ENCODE results near the gene XRCC1.
"Not testable (repeated sequence)": the region's sequence is repeated elsewhere in the genome, so short reads cannot be mapped to it uniquely, and the experiment has no call there.

The XRCC1 gene

DNA sequence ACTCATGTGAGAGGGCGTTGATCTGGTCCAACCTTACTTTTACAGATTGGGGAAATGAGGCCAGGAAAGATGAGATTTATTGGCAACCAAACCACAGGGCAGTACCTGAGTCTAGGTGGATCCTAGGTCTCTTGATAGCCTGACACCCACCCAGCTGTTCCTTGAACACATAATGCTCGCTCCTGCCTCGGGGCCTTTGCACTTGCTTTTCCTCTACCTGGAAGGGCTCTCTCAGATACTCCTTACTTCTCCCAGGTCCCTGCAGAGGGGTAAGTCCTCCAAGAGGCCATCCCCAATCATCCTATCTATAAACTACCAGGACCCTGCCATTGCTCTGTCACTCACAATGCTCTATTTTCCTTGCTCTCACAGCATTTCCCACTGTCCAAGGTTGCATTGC lies 34.9 kb downstream of the XRCC1 start:
- no peak for DNase-seq

- DNase-seq = no peak
These were observed 36.4 kb downstream of the XRCC1 start for GRCh38 chr19:43538922-43539321.

DNA sequence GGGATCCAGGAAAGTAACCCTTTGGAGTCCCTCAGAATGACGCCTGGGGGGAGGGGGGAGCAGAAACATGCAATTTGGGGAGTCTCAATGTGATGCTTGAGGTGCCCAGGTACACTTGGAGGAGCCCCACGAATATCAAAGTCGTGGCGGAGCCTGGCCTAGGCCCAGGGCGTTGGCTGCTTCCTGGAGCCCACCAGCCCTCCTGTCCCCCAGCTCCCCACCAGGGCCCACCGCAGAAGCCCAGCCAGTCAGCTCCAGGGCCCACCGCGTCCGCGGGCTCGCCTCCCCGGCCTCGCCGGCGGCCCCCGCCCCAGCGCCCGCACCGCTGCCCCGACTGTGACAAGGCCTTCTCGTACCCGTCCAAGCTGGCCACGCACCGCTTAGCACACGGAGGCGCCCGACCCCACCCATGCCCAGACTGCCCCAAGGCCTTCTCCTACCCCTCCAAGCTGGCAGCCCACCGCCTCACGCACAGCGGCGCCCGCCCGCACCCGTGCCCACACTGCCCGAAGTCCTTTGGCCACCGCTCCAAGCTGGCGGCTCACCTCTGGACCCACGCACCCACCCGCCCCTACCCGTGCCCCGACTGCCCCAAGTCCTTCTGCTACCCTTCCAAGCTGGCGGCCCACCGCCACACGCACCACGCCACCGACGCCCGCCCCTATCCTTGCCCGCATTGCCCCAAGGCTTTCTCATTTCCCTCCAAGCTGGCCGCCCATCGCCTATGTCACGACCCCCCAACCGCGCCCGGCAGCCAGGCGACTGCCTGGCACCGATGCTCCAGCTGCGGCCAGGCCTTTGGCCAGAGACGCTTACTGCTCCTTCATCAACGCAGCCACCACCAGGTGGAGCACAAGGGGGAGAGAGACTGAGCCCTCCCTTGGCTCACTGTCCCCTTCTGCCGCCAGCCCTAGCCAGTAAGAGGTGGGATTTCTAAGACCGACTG lies 40.2 kb downstream of the XRCC1 start:
- peak; percentile 53 for DNase-seq

GRCh38 chr19:43534305-43534815 lies 41.0 kb downstream of the XRCC1 start:
- no peak for DNase-seq

- peak; percentile 100 for DNase-seq
These were observed 41.6 kb downstream of the XRCC1 start for GRCh38 chr19:43533546-43534304.

GRCh38 chr19:43532962-43533545 lies 42.3 kb downstream of the XRCC1 start, which contains the start of gene ZNF575:
TSS of gene ZNF575 (plus strand) at chr19:43533188. CDS start at chr19:43534423, 1,235 bp downstream.
- DNase-seq = peak; percentile 97

DNA sequence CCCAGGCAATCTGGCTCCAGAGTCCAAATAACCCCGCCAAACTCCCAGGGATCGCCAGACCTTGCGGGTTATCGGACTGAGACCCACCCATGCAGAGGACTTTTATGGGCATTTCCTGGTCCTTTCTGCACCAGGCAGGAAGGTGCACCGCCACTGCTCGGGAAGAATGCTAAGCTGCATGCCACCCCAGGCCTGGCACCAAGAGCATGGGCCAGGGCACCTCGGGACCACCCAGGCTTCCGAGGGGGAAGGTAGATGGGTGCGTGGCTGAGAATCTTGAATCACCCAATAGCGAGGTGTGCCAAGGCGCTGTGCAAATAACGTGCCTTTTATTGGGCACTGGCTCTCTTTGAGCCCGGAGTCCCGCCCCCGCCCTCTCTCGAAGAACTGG lies 42.8 kb downstream of the XRCC1 start:
- no peak for DNase-seq

- peak; percentile 15 for DNase-seq
These were observed 47.3 kb downstream of the XRCC1 start for GRCh38 chr19:43527860-43528622.

DNA sequence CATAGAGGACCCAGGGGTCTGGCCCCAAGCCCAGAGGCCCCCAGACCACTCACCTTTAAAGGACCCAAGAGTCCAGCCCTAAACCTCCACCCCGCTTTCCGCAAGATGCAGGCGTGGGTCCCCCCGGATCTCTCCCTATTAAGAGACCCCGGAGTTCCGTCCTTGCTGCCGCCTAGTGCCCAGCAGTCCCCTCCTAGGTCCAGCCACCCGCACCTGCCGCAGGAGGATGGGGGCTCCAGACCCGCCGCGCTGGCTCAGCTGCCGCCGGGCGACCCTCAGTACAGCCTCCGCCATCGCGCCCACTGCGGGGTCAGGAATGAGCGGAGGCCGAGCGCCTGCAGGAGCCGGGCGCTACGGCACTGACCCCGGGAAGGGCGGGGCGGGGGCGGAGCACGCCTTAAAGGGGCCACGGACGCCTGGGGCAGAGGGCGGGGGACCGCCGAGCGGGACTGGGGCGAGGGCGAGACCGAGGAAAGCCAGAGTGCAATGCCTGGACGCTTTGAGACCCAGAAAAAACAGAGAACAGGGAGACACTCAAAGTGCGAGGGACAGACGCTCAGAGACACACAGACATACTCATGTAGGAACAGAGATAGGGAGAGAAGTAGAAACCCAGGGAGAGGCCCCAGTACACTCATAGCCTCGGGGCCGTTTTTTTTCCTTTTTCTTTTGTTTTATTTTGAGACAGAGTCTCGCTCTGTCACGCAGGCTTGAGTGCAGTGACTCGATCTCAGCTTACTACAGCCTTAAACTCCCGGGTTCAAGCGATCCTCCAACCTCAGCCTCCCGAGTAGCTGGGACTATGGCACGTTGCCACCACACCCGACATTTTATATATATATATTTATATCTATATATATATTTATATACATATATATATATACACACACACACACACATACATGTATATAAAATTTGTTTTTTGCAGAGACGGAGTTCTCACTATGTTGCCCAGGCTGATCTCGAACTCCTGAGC lies 48.2 kb downstream of the XRCC1 start, which contains the start of gene ETHE1:
TSS of gene ETHE1 (minus strand) at position 318 of the 976 bp plus-strand sequence. CDS start at position 294, 24 bp downstream.
- DNase-seq = peak; percentile 58

GRCh38 chr19:43525836-43526771 lies 49.2 kb downstream of the XRCC1 start:
- peak; percentile 20 for DNase-seq

DNA sequence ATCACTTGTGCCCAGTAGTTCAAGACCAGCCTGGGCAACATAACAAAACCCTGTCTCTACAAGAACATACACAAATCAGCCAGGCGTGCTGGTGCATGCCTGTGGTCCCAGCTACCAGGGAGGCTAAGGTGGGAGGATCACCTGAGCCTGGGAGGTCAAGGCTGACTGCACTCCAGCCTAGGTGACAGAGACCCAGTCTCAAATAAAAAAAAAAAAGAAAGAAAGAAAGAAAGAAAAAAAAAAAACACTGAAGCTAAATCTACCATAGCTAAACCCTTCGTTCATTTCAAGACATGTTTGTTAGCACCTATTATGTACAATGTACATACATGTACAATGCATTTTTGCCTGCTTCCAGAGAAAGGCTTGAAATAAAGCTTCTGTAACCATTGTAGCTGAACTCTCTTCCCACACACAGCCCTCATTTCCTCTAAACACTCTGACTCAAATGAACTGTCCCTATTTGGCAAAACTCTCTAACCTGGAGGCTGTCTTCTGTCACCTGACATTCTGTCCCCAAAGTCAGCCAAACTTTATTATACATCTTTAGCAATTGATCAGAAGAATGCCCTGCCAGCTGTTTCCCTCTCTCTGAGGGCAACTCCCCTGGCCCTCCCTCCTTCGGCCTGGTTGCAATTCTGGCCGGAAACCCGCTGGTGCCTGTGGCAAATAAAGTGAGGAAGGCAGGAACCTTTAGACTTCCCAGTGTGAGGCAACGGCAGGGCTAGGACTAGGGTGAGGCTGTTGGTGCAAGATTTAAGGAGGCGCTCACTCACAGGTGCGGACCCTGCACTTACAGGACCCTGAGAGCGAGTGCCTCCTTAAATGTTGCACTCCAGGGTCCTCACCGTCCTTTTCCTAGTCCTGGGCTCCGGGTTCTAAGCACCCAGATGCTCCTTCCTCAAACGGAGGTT lies 50.1 kb downstream of the XRCC1 start:
- peak; percentile 24 for DNase-seq

DNA sequence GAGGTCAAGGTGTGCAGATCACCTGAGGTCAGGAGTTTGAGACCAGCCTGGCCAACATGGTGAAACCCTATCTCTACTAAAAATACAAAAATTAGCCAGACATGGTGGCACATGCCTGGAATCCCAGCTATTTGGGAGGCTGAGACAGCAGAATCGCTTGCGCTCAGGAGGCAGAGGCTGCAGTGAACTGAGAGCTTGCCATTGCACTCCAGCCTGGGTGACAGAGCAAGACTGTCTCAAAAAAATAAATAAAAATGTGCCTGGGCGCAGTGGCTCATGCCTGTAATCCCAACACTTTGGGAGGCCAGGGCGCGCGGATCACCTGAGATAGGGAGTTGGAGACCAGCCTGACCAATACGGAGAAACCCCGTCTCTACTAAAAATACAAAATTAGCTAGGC lies 51.6 kb downstream of the XRCC1 start:
- not testable (repeated sequence) for DNase-seq

- DNase-seq = no peak
These were observed 52.4 kb downstream of the XRCC1 start for GRCh38 chr19:43522929-43523328.

- peak; percentile 93 for DNase-seq
These were observed 55.8 kb downstream of the XRCC1 start for GRCh38 chr19:43519436-43520088.

DNA sequence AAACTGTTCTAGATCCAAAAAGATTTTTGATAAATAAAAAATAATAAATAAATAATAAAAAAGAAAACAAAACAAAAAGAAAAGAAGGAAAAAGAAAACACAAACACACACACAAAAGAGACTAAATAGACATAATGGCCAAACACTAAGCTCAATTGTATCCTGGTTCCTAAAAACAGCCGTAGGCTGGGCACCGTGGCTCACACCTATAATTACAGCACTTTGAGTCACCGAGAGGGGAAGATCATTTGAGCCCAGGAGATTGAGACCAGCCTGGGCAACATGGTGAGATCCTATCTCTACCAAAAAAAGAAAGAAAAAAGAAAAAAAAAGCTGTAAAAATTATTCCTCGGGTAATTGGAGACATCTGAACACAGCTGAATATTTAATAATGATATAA lies 57.3 kb downstream of the XRCC1 start:
- no peak for DNase-seq

DNA sequence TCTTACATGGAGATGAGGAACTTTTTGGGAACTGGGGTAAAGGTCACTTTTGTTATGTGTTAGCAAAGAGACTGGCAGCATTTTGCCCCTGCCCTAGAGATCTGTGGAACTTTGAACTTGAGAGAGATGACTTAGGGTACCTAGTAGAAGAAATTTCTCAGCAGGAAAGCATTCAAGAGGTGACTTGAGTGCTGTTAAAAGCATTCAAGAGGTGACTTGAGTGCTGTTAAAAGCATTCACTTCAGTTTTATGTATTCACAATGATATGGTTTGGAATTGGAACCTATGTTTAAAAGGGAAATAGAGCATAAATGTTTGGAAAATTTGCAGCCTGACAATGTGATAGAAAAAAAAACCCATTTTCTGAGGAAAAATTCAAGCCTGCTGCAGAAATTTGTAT lies 62.9 kb downstream of the XRCC1 start:
- DNase-seq = not testable (repeated sequence)

- DNase-seq = no peak
These were observed 64.0 kb downstream of the XRCC1 start for GRCh38 chr19:43511324-43511723.

- DNase-seq = no peak
These were observed 64.6 kb downstream of the XRCC1 start for GRCh38 chr19:43510713-43511112.

All from fibroblast of skin of right biceps (primary cell).